ENCODE results near the gene KCNA2. TPM values are rescaled to one million over a fixed set of nuclear protein-coding genes. Genes with fewer than 3 reads are reported as not detected.

Gene KCNA2
- total RNA-seq, 1 donor from 2014 or later, result 7.0 TPM

DNA sequence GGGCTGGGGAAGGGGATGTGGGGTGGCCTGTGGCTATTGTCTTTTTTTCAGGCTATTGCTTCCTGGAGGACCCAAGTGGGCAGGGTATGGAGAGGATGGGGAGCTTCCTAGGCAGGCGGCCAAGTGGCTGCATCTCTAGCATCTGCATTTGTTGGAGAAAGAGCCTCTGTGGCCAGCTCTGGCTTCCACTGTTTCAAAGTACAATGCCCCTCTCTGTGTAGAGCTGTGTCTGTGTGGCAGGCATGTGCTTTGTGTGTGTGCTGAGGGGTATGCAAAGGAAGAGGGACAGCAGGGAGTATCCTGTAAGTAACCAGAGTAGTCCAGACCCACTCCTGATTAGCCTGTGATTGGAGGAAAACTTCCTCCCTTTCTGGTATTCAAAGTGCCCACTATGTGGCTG is 40.6 kb downstream of the KCNA2 start:
- DNase-seq, result peak; percentile 74

DNA sequence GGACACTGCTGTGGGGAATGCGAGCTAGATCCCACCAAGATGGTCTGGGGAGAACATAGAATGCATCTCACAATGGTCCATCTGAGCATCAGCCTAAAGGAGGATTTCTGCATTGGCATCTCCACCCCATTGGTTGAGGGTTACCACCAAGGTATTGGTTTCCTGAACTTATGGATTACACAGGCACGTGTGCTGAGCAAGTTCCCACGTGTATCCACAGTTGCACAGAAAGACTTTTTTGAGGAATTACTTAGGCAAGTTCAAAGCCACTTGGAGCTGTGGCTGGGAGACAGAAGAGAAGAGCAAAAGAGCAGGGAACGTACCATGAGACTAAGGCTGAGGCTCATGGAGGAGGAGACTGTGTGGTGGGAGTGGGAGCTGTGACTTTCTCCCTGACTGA is 43.1 kb downstream of the KCNA2 start:
- DNase-seq, result no peak

DNA sequence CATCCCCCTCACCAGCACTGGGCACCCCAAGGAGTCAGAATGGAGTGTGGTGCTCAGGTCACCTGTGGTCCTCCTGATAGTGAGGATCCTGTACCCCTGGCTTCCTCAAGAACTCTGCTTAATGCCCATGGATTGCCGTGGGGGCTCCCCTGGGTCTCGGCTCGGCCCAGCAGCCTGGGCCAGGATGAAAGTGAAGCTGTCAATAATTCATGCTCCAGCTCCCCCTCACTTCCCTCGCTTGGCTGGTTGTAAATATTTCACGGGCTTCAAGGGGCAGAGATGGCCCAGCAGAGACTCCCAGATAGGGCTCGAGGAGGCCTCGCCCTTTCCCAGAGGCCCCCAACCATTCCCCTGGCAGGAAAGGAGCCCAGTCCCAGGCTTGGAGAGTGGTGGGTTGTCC is 44.6 kb downstream of the KCNA2 start:
- no peak for DNase-seq

DNA sequence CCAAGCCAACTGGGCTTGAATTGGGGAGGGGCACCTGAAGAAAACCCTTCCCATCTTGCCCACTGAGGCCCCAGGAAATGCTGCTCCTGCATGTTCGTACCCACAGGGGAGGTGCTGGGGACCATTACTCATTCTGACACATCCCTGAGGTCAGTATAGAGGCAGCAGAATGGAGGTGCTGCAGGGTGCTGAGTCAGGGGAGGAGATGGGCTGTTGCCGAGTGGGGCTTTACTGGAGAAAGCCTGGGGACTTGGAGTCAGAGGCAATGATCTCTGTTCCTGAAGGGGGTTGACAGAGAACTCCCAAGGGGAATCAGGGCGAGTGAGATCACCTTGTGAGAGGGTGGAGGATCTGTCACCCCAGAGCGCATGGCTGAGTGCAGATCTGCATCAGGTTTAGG is 47.0 kb downstream of the KCNA2 start:
- DNase-seq, result no peak

DNA sequence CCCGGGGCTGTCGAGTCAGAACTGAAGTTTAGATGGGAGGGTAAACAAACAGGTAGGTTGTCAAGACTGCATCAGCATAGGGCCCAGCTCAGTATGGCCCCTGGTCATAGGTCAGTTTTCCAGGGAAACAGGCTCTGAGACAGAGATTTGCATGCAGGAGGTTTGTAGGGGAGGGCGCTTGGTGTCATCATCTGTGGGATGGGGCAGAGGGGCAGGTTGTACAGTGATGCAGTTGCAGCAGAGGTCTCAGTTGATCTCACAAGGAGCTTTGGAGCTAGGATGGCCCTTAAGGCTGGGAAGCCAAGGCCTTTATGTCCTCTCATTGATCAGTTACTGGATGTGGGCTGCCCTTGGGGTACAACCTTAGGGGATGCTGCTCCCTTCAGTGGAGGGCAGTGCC is 48.7 kb downstream of the KCNA2 start:
- no peak for DNase-seq

DNA sequence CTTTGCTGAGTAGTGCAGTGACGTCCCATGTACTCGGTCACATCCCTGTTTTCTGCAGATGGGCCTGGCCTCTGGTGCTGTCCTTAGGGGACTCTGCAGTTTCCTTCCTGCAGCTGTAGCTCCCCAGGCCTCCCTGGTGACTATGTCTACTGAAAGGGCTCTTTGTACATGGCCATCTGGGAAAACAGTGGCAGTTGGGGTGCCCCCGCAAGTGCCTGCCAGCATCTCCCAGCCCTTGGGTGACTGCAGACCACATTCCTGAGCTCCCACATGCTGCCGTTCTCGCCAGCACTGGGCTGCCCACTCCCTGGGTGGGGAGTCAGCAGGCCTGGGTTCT is 49.7 kb downstream of the KCNA2 start:
- peak; percentile 81 for DNase-seq

DNA sequence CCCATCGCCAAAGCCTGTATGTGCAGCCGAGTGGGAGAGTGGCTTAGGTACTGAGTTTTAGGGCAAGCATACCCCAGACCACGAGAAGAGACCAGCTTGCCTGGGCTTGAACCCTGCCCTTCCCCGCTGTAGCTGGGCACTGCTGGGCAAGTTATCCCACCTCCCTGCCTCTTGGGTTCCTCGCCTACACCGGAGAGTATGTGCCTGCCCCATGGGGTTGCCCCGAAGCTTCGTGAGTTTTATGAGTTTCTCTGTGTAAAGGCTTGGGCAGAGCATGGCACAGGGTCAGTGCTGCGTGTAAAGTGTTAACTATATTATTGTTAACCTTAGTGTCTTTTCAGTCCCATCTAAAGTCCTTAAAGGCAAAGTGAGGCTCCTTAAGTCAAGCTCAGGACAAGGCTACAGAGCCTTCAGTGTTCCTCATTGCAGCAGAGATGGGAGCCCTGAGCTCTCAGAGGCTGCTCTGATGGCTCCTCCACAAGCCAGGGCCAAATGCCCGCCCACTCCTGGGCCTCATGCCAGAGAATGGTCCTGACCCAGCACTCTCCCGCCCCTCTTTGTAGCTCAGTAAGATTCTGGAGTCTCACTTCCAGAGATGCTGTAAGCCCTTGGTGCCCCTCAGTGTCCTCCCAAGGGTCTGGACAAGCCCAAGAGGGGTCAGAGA is 50.2 kb downstream of the KCNA2 start:
- DNase-seq, result peak; percentile 81

DNA sequence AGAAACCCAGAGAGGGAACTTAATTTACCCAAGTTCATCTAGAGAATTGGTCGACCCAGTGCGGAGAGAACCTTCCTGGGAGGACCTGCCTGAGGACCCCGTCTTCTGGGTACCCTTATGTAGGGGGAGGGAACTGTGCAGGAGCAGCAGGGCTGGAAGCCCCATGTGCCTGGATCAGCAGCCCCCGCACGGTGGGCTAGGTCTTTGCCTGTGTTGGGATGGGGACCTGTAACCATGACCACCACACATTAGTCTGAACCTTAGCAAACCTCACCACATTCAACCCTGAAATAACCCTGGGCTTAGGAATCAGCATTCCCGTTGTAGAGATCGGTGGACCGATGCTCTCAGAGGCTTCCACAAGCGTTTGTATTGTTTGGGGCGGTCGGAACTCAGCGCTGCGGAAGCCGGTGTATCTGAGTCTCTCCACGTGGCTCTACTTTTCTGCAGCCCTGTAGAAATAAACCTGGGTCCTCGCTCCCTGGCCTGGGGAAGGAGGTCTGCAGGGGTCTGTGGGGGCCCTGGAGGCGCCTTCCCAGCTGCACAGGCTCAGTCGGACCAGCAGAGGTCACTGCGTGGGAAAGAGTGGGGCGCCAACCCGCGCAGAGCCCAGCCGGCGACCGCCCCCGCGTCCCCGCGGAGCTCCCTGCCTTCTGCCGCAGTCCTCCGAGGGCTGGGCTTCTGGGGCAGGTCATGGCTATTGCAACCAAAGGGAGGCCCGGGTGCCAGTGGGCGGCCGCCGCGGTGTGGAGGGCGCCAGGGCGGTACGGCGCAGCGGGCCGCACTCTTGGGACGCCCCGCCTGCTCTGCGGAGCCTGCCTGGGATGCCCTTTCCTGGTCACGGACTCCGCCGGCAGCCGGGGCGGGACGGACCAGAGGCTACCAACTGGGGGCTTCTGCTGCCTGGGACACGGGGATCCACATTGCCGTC is 51.0 kb downstream of the KCNA2 start:
- DNase-seq, result peak; percentile 64

DNA sequence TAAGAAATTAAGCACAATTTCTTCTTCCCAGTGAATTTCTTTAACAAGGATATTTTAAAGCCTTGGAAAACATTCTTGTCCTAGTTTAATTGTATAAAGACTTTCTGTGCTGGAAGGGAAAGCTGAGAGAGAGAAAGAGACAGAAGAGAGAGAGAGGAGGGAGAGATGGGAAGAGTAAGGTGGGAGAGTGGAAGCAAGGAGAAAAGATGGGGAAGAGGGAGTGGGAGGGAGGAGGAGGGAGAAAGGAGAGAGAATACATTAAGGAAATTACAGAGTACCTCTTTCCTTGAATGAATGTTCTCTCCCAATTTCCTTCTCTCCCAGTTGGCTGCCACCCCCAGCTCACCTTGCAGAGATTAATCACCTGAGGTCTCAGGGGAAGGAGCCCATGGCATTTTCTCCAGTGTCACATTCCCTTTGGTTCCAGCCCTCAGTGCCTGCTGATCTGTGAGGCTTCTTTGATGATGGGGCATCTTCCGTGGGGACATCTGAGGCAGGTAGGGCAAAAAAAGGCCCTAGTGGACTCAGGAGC is 54.8 kb downstream of the KCNA2 start:
- no peak for DNase-seq

DNA sequence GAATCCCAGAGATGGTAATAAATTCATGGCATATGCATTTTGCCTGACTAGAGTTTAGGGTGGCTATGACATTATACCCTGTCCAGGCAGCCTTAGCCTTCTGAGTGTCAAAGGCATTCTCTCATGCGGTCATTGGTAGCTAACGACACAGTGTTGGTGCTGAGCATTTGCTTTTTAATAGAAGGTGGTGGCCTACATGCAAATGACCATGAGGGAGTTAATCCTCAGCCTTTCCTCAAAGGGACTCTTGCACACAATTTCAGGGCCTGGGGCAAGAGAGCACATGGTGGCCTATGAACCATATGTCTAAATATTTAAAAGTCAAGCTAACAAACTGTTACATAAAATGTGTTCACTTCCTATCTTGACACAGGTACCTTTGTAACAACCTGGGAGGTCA is 56.3 kb downstream of the KCNA2 start:
- DNase-seq, result no peak

DNA sequence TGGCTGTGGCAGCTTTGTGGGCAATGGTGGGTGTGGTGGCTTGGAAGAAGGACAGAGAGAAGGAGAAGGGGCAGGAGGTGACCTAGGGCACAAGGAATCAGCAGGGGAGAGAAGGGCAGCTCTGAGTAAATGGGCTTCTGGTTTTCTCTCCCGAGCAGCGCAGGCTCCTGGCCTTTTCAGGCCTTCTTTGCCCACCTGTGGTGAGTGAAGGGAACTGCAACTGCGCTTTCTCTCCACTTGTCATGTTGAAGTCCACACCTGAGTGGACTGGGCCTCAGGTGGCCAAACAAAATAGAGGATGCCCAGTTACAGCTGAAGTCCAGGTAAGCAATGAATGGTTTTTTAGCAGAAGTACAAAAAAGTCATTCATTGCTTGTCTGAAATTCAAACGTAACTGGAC is 57.8 kb downstream of the KCNA2 start:
- DNase-seq, result no peak

DNA sequence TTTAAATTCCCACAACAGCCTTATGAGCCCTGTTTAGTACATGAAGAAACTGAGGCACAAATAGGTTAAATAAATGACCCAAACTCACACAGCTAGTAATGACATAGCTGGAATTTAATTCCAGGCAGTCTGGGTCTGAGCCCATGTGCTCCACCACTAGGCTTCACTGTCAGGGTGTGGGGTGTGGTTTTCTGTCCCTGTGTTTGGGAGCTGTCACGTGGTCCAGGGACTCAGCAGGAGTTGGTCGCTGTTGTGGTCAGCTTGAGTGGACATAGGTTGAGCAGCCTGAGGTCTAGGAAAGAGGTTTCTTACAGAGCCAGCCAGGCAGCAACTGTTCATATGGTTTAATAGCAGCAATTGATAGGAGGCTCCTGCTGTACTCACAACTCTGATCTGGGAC is 59.1 kb downstream of the KCNA2 start:
- DNase-seq, result no peak

DNA sequence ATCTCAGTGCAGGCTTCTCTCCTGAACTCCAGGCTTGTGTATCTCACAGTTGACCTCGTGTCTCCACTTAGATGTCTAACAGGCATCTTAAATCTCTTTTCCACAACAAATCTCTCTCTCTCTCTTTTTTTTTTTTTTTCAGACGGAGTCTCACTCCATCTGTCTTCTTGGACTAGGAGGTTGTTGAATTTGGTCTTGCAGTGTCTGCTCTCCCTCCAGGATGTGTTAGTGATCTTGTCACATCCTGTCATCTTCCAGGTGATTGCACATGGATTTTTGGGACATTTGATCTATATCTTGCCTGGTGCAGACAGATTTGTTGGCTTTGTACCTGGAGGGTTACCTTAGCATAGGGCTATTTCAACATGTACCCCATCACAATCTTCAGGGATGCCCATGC is 60.7 kb downstream of the KCNA2 start:
- DNase-seq, result no peak

DNA sequence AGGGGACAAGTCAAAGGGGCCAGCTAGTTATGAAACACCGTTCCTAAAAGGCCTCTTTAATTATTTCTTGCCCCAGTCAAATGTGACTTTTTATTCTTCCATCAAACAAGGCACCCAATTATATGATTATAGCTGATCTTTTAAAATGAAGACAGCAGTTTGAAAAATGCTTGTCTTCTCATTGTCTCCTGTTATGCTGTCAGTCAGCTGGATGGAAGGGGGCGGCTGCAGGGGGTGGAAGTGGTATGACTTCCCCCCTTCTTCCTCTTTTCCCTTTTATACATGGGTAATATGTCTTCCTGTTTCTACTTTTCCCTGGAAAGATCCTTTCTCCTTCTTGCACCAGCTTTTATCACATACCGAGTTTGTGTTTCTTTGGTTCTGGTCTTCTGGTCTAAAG is 61.4 kb downstream of the KCNA2 start:
- DNase-seq, result no peak

Other genes with a start within 250 kb of the KCNA2 start
- 5.8 TPM for gene SLC16A4, start 215.3 kb downstream of the KCNA2 start, total RNA-seq
- 37.7 TPM for gene LAMTOR5, start 198.7 kb downstream of the KCNA2 start, total RNA-seq
- not detected for gene PROK1, start 155.2 kb downstream of the KCNA2 start, total RNA-seq
- not detected for gene KCNA10, start 87.2 kb downstream of the KCNA2 start, total RNA-seq
- 34.3 TPM for gene KCNA3, start 68.6 kb upstream of the KCNA2 start, total RNA-seq

Measured in occipital lobe (tissue), 2 donors.